ENCODE data around the gene PTPRN2.

PTPRN2 gene

GRCh38 chr7:157569967-157570366, 1017.7 kb downstream of the PTPRN2 start:
- DNase-seq (ENCODE audit: insufficient read length, low spot score) (no peak), FAIRE-seq (no peak)
- TF ChIP-seq CTCF (IDR thresholded peaks at IDR 0.05; ENCODE audit: insufficient read depth, missing control alignments), result no peak

GRCh38 chr7:157568770-157569584, 1018.6 kb downstream of the PTPRN2 start:
- no peak for FAIRE-seq
- no peak for TF ChIP-seq CTCF (IDR thresholded peaks at IDR 0.05; ENCODE audit: insufficient read depth, missing control alignments)

DNA sequence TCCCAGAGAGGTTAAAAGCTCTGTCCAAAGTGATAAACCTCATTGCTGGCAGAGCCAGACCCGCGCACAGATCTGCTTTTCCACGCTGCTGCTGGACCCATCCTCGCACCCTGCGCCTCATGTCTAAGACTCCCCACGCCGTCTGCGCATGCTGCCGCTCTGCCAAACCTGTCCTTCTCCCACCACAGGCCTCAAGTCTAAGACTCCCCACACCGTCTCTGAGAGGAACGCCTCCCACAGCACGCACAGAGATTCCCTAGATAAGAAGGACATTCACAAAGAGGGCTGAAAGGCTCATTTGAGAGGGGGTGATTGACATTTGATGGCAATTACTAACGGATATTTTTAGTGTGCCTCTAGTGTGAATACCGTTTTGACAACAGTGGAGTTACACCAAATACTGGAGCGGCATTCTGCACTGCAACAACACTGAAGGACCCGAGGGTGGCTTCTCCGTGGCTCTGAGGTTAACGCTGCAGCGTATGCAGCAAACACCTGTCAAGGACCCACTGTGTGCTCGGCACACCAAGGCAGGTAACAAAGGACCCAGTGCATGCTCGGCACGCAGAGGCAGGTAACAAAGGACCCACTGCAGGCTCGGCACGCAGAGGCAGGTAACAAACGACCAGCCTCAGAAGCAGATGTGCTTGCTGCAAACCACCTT, 1019.4 kb downstream of the PTPRN2 start:
- FAIRE-seq, result no peak
- TF ChIP-seq CTCF (IDR thresholded peaks at IDR 0.05; ENCODE audit: insufficient read depth, missing control alignments), result no peak
- DNase-seq (ENCODE audit: insufficient read length, low spot score), result no peak

More at GRCh38 chr7:157568770-157569584, 1018.6 kb downstream of the PTPRN2 start:
- no peak for DNase-seq (ENCODE audit: insufficient read length, low spot score)

DNA sequence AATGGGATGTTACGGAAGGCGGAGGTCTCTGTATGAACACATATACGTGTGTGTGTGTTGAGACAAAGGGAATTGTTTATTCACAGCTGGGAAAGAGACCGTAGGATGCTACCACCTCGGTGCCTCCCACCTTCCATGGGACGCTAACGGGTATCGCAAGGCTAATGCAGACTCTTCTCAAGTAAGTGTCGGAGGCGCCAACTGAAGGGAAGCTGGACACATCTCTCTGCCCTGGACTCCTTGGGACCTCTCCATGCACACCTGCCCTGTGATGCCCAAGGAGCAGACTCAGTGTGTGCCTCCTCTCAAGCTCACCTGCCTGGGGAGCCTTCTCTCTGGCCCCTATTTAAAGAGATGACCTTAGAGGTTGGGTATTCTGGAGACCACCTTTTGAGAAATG, 1020.0 kb downstream of the PTPRN2 start:
- TF ChIP-seq CTCF (IDR thresholded peaks at IDR 0.05; ENCODE audit: insufficient read depth, missing control alignments), result no peak
- DNase-seq (ENCODE audit: insufficient read length, low spot score) (no peak), FAIRE-seq (no peak)

GRCh38 chr7:157566631-157567006, 1021.0 kb downstream of the PTPRN2 start:
- TF ChIP-seq CTCF (IDR thresholded peaks at IDR 0.05; ENCODE audit: insufficient read depth, missing control alignments), result no peak
- no peak for FAIRE-seq
- no peak for DNase-seq (ENCODE audit: insufficient read length, low spot score)

DNA sequence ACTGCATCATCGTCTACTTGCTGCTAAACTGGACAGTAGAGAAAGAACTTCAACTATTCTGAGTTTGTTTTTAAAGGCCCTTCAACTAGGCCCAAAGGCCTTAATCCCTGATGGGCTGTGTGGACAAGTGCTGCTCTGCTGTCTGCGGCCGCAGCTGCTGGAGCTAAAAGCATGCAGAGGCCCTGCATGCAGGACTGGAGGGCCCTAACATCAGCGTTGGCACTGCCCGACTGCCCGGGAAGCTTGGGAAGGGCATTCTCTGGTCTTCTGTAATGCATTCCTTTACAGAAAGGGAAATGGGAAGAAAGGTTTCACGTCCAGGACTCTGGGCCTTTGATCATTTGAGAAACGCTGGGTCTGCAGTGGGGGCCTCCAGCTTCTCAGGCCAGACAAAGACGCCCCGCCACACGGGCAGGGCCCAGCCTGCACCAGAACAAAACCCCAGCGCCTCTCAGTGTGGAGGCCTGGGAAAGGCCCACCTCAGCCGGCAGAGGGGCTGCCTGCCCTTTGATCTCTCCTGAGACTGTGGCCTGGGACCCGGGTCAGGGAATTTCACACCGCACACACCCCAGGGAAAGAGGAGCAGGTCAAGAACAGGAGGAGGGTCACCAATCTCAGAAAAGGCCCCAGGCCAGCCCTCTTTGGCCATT, 1021.5 kb downstream of the PTPRN2 start:
- DNase-seq (ENCODE audit: insufficient read length, low spot score) (no peak), FAIRE-seq (no peak)
- TF ChIP-seq CTCF (IDR thresholded peaks at IDR 0.05; ENCODE audit: insufficient read depth, missing control alignments), result no peak
